Kidney (tissue), 14 donors: ENCODE measurements around the gene CCDC92B. TPM values are rescaled to one million over a fixed set of nuclear protein-coding genes. Genes with fewer than 3 reads are reported as not detected.

Experiments used
- DNase-seq, 5 donors: peaks; one replicate each; pipeline ENCODE4 v3.0.0-alpha.2; 2013 to 2020
- FAIRE-seq: peaks from 2 replicates; lab custom pipeline; 2012; peaks lifted over from hg19 to GRCh38; lab: Jason Lieb, UNC
- H3K27ac ChIP-seq, 2 donors: one replicate each; pipeline ENCODE4 v1.7.0; 2013; ENCODE audit warnings: low read depth in 2 of 2, low read length in 2 of 2, inconsistent platforms in 1 of 2
- H3K27me3 ChIP-seq: one replicate; pipeline ENCODE4 v1.7.1; 2013; ENCODE audit warnings: low read length, inconsistent platforms; ENCODE audit not compliant: control insufficient read depth, insufficient read depth
- H3K36me3 ChIP-seq, 3 donors: one replicate each; pipeline versions ENCODE4 v1.7.0 to v1.7.1; 2013; ENCODE audit warnings: low read length in 3 of 3, control low read depth in 1 of 3, inconsistent platforms in 1 of 3; ENCODE audit not compliant: insufficient read depth in 3 of 3, control insufficient read depth in 2 of 3
- H3K4me1 ChIP-seq, 3 donors: one replicate each; pipeline versions ENCODE4 v1.7.0 to v1.7.1; 2013; ENCODE audit warnings: low read length in 3 of 3, inconsistent platforms in 1 of 3, low read depth in 1 of 3; ENCODE audit not compliant: control insufficient read depth in 2 of 3, insufficient read depth in 2 of 3
- H3K4me3 ChIP-seq, 3 donors: one replicate each; pipeline versions ENCODE4 v1.7.0 to v1.8.1; 2013; ENCODE audit warnings: low read length in 3 of 3, control low read depth in 1 of 3, inconsistent platforms in 1 of 3
- H3K9ac ChIP-seq, 3 donors: one replicate each; pipeline versions ENCODE4 v1.7.0 to v1.7.1; 2013; ENCODE audit warnings: low read length in 3 of 3, control low read depth in 1 of 3, inconsistent platforms in 1 of 3
- H3K9me3 ChIP-seq, 3 donors: one replicate each; pipeline versions ENCODE4 v1.7.0 to v1.7.1; 2013; ENCODE audit warnings: low read length in 3 of 3, control low read depth in 1 of 3, inconsistent platforms in 1 of 3; ENCODE audit not compliant: control insufficient read depth in 2 of 3, insufficient read depth in 1 of 3
- CTCF ChIP-seq: IDR thresholded peaks from 3 replicates; pipeline ENCODE4 v1.5.1; 2012; ENCODE audit warnings: mild to moderate bottlenecking, moderate library complexity, borderline replicate concordance; ENCODE audit not compliant: insufficient read depth; ENCODE audit errors: extremely low read depth
- intact Hi-C: fragments of 100-400 bp; cut with DNase I; formaldehyde crosslinking; loops from one replicate; pipeline ENCODE4 v1.11.1; 2022
- polyA plus RNA-seq: library from polyadenylated mRNA; stranded (reverse); fragments of 350-450 nt; fragmentation: Illumina TruSeq; extraction: RNeasy Lipid Tissue Mini Kit (QIAGEN cat#74804); gene quantifications from one replicate; pipeline ENCODE4 v1.2.3, GENCODE V29; 2014; ENCODE audit warnings: low read depth, low replicate concordance; ENCODE audit not compliant: insufficient read depth
- total RNA-seq: library from RNA; stranded (reverse); fragmentation: NEBNext Ultra II Directional; extraction: Animal tissue kit (Norgen Biotek cat#: 25700); gene quantifications from one replicate; pipeline ENCODE4 v1.2.1, GENCODE V29; 2021
- donor health status: control.
- donor health status: control.
- donor health status: control.
- donor health status: control.
- donor health status: control.
- donor health status: DM: yes; HTN: yes; CAD: no.
- donor health status: Normal renal cell carcinoma (clear cell type).

Gene CCDC92B
- total and polyA plus RNA-seq, 2 donors from 2014 or later, result 0.11 to 1.0 TPM

GRCh38 chr17:2688351-2689342 lies 60.8 kb downstream of the CCDC92B start:
- Histone ChIP-seq H3K4me3 (no peak overlapping the region), H3K4me1 (no peaks in the 10 kb centered on the region), H3K36me3 (peaks cover 0 to 21% (median 8%) of the 10 kb centered on the region in 3 donors), H3K9me3 (no peaks in the 10 kb centered on the region), H3K9ac (no peak overlapping the region), H3K27ac (no peak overlapping the region), H3K27me3 (no peaks in the 10 kb centered on the region)
- FAIRE-seq (no peak), DNase-seq (peak; percentile 49 to 70 (median 64))
- intact Hi-C loops, result no loop called here
- TF ChIP-seq CTCF, result no peak

GRCh38 chr17:2687074-2687418 lies 62.4 kb downstream of the CCDC92B start:
- H3K9me3 ChIP-seq, result no peaks in the 10 kb centered on the region
- DNase-seq (peak in 1 of 5 donors; percentile 41), FAIRE-seq (no peak)
- H3K36me3 ChIP-seq, result peaks cover 2 to 31% (median 18%) of the 10 kb centered on the region in 3 donors
- intact Hi-C loops, result no loop called here
- no peaks in the 10 kb centered on the region for H3K27me3 ChIP-seq
- H3K9ac ChIP-seq, result no peak overlapping the region
- H3K4me1 ChIP-seq, result no peaks in the 10 kb centered on the region
- H3K4me3 ChIP-seq, result no peak overlapping the region
- no peak for TF ChIP-seq CTCF
- H3K27ac ChIP-seq, result no peak overlapping the region

- FAIRE-seq, result no peak
- Histone ChIP-seq H3K27me3 (no peaks in the 10 kb centered on the region), H3K27ac (no peak overlapping the region), H3K4me3 (no peak overlapping the region), H3K36me3 (peaks cover 2 to 37% (median 28%) of the 10 kb centered on the region in 3 donors), H3K9me3 (no peaks in the 10 kb centered on the region), H3K4me1 (no peaks in the 10 kb centered on the region), H3K9ac (no peak overlapping the region)
- intact Hi-C loops, result no loop called here
- no peak for TF ChIP-seq CTCF
- DNase-seq, result peak in 1 of 5 donors; percentile 62
Measured at GRCh38 chr17:2685696-2686095, 63.8 kb downstream of the CCDC92B start.
